ENCODE data around the gene COX8C. TPM values are rescaled to one million over a fixed set of nuclear protein-coding genes. Genes with fewer than 3 reads are reported as not detected.

The COX8C gene
- polyA plus RNA-seq, 3 donors = not detected

- 100% methylated on average over 1 of the region's 7 CpGs for WGBS (ENCODE audit: insufficient coverage)
- Histone ChIP-seq H3K9me3 (replicated peaks in 1 of 2; ENCODE audit: control insufficient read depth in 1 of 2, insufficient read depth in 1 of 2, low read length in 2 of 2) (no peaks in the 10 kb centered on the region), H4K20me1 (ENCODE audit: insufficient read depth, low read length) (peaks cover 98% of the 10 kb centered on the region), H3K27me3 (ENCODE audit: control insufficient read depth in 2 of 2, insufficient read depth in 2 of 2, low read length in 2 of 2) (no peaks in the 10 kb centered on the region), H3K79me2 (ENCODE audit: insufficient read depth, low read length) (peaks cover 96% of the 10 kb centered on the region), H3K36me3 (replicated peaks in 1 of 2; ENCODE audit: control insufficient read depth in 1 of 2, insufficient read depth in 2 of 2, low read length in 2 of 2) (peaks cover 0 to 13% of the 10 kb centered on the region in 2 donors), H3K4me2 (replicated peaks; ENCODE audit: extremely low read depth, low read length, poor library complexity, severe bottlenecking) (peak overlapping the region; percentile 57), H3K4me1 (ENCODE audit: control insufficient read depth in 1 of 2, insufficient read depth in 2 of 2, low read length in 2 of 2) (peaks cover 18 to 31% of the 10 kb centered on the region in 2 donors), H3K4me3 (replicated peaks in 1 of 3; ENCODE audit: low read depth in 2 of 3, low read length in 3 of 3) (peak overlapping the region in 1 of 3 experiments; percentile 49), H3K27ac (ENCODE audit: low read depth in 1 of 2, low read length in 2 of 2) (peak overlapping the region in 1 of 2 donors; percentile 57), H3K9ac (ENCODE audit: insufficient read depth, low read length, poor library complexity, severe bottlenecking) (no peak overlapping the region), H2AFZ (ENCODE audit: insufficient read depth, low read depth, low read length, poor library complexity, severe bottlenecking) (no peak overlapping the region)
- H3K36me3 Mint-ChIP-seq = peaks cover 5 to 7% of the 10 kb centered on the region in 2 donors
- TF ChIP-seq, protein P1, sequence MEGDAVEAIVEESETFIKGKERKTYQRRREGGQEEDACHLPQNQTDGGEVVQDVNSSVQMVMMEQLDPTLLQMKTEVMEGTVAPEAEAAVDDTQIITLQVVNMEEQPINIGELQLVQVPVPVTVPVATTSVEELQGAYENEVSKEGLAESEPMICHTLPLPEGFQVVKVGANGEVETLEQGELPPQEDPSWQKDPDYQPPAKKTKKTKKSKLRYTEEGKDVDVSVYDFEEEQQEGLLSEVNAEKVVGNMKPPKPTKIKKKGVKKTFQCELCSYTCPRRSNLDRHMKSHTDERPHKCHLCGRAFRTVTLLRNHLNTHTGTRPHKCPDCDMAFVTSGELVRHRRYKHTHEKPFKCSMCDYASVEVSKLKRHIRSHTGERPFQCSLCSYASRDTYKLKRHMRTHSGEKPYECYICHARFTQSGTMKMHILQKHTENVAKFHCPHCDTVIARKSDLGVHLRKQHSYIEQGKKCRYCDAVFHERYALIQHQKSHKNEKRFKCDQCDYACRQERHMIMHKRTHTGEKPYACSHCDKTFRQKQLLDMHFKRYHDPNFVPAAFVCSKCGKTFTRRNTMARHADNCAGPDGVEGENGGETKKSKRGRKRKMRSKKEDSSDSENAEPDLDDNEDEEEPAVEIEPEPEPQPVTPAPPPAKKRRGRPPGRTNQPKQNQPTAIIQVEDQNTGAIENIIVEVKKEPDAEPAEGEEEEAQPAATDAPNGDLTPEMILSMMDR (IDR thresholded peaks at IDR 0.05) = no peak
- no peaks in the 10 kb centered on the region for H3K27me3 Mint-ChIP-seq (ENCODE audit: low read depth in 3 of 3)
- no peak for DNase-seq
- H3K27ac Mint-ChIP-seq = peak overlapping the region; percentile 35 to 82 (median 72)
- peaks cover 0 to 3% (median 0%) of the 10 kb centered on the region in 7 donors for H3K9me3 Mint-ChIP-seq
- H3K4me3 Mint-ChIP-seq = peak overlapping the region in 1 of 2 donors; percentile 74
- H3K4me1 Mint-ChIP-seq = peaks cover 38% of the 10 kb centered on the region
- intact Hi-C loops (cut with micrococcal nuclease) = no loop called here
Measured at GRCh38 chr14:93317210-93317874, 29.6 kb upstream of the COX8C start.

GRCh38 chr14:93317875-93318807 is 28.8 kb upstream of the COX8C start:
- peaks cover 22 to 35% of the 10 kb centered on the region in 2 donors for H3K4me1 ChIP-seq (ENCODE audit: control insufficient read depth in 1 of 2, insufficient read depth in 2 of 2, low read length in 2 of 2)
- WGBS (ENCODE audit: insufficient coverage) = no CpG with 5 or more reads among the region's 6 CpGs
- H3K36me3 ChIP-seq (replicated peaks in 1 of 2; ENCODE audit: control insufficient read depth in 1 of 2, insufficient read depth in 2 of 2, low read length in 2 of 2) = peaks cover 0 to 13% of the 10 kb centered on the region in 2 donors
- Mint-ChIP-seq H3K36me3 (peaks cover 5 to 9% of the 10 kb centered on the region in 2 donors), H3K4me1 (peaks cover 43% of the 10 kb centered on the region), H3K27me3 (ENCODE audit: low read depth in 3 of 3) (no peaks in the 10 kb centered on the region), H3K27ac (peak overlapping the region; percentile 41 to 82 (median 72)), H3K4me3 (peak overlapping the region; percentile 2 to 74), H3K9me3 (peaks cover 0 to 3% (median 0%) of the 10 kb centered on the region in 7 donors)
- H3K9me3 ChIP-seq (replicated peaks in 1 of 2; ENCODE audit: control insufficient read depth in 1 of 2, insufficient read depth in 1 of 2, low read length in 2 of 2) = no peaks in the 10 kb centered on the region
- DNase-seq = peak; percentile 58 to 70 (median 70)
- peaks cover 96% of the 10 kb centered on the region for H3K79me2 ChIP-seq (ENCODE audit: insufficient read depth, low read length)
- peak overlapping the region; percentile 57 for H3K4me2 ChIP-seq (replicated peaks; ENCODE audit: extremely low read depth, low read length, poor library complexity, severe bottlenecking)
- H2AFZ ChIP-seq (ENCODE audit: insufficient read depth, low read depth, low read length, poor library complexity, severe bottlenecking) = no peak overlapping the region
- intact Hi-C loops (cut with micrococcal nuclease) = no loop called here
- peaks cover 98% of the 10 kb centered on the region for H4K20me1 ChIP-seq (ENCODE audit: insufficient read depth, low read length)
- TF ChIP-seq, protein P1 (IDR thresholded peaks at IDR 0.05) = no peak
- H3K27ac ChIP-seq (ENCODE audit: low read depth in 1 of 2, low read length in 2 of 2) = peak overlapping the region in 1 of 2 donors; percentile 57
- peak overlapping the region in 1 of 3 experiments; percentile 49 for H3K4me3 ChIP-seq (replicated peaks in 1 of 3; ENCODE audit: low read depth in 2 of 3, low read length in 3 of 3)
- no peak overlapping the region for H3K9ac ChIP-seq (ENCODE audit: insufficient read depth, low read length, poor library complexity, severe bottlenecking)
- no peaks in the 10 kb centered on the region for H3K27me3 ChIP-seq (ENCODE audit: control insufficient read depth in 2 of 2, insufficient read depth in 2 of 2, low read length in 2 of 2)
